ENCODE measurements around the gene CCIN.
"Not testable (repeated sequence)": the region's sequence is repeated elsewhere in the genome, so short reads cannot be mapped to it uniquely, and the experiment has no call there.

The CCIN gene

GRCh38 chr9:36158917-36159316 lies 10.3 kb upstream of the CCIN start:
- peak; percentile 58 for DNase-seq (ENCODE audit: low spot score)

- not testable (repeated sequence) for DNase-seq (ENCODE audit: low spot score)
Observed at GRCh38 chr9:36159509-36159908, 9.7 kb upstream of the CCIN start.

- DNase-seq (ENCODE audit: low spot score) = not testable (repeated sequence)
Observed at GRCh38 chr9:36160126-36160525, 9.1 kb upstream of the CCIN start.

- DNase-seq (ENCODE audit: low spot score) = peak; percentile 45
Observed at GRCh38 chr9:36161187-36161586, 8.0 kb upstream of the CCIN start.

- no peak for DNase-seq (ENCODE audit: low spot score)
Observed at GRCh38 chr9:36162211-36162738, 6.9 kb upstream of the CCIN start.

- peak; percentile 30 for DNase-seq (ENCODE audit: low spot score)
Observed at GRCh38 chr9:36163049-36163785, 6.0 kb upstream of the CCIN start.

- peak; percentile 64 for DNase-seq (ENCODE audit: low spot score)
Observed at GRCh38 chr9:36163786-36164170, 5.4 kb upstream of the CCIN start.

- DNase-seq (ENCODE audit: low spot score) = no peak
Observed at GRCh38 chr9:36164372-36164771, 4.8 kb upstream of the CCIN start.

- DNase-seq (ENCODE audit: low spot score) = peak; percentile 5
Observed at GRCh38 chr9:36164989-36165388, 4.2 kb upstream of the CCIN start.

- DNase-seq (ENCODE audit: low spot score) = peak; percentile 71
Observed at GRCh38 chr9:36165826-36166167, 3.4 kb upstream of the CCIN start.

- peak; percentile 94 for DNase-seq (ENCODE audit: low spot score)
Observed at GRCh38 chr9:36166168-36166927, 2.8 kb upstream of the CCIN start.

- no peak for DNase-seq (ENCODE audit: low spot score)
Observed at GRCh38 chr9:36169708-36170107, 520 bp downstream of the CCIN start.

- no peak for DNase-seq (ENCODE audit: low spot score)
Observed at GRCh38 chr9:36170531-36170930, 1.3 kb downstream of the CCIN start.

- DNase-seq (ENCODE audit: low spot score) = no peak
Observed at GRCh38 chr9:36173861-36174260, 4.7 kb downstream of the CCIN start.

GRCh38 chr9:36174271-36174670 lies 5.1 kb downstream of the CCIN start:
- DNase-seq (ENCODE audit: low spot score) = no peak

- no peak for DNase-seq (ENCODE audit: low spot score)
Observed at GRCh38 chr9:36174731-36175130, 5.5 kb downstream of the CCIN start.

- DNase-seq (ENCODE audit: low spot score) = not testable (repeated sequence)
Observed at GRCh38 chr9:36175209-36175608, 6.0 kb downstream of the CCIN start.

- not testable (repeated sequence) for DNase-seq (ENCODE audit: low spot score)
Observed at GRCh38 chr9:36176496-36176895, 7.3 kb downstream of the CCIN start.

- DNase-seq (ENCODE audit: low spot score) = no peak
Observed at GRCh38 chr9:36177571-36177970, 8.4 kb downstream of the CCIN start.

- DNase-seq (ENCODE audit: low spot score) = not testable (repeated sequence)
Observed at GRCh38 chr9:36180243-36180642, 11.1 kb downstream of the CCIN start.

GRCh38 chr9:36187414-36187813 lies 18.2 kb downstream of the CCIN start:
- DNase-seq (ENCODE audit: low spot score) = peak; percentile 79

- no peak for DNase-seq (ENCODE audit: low spot score)
Observed at GRCh38 chr9:36188212-36188611, 19.0 kb downstream of the CCIN start.

- DNase-seq (ENCODE audit: low spot score) = no peak
Observed at GRCh38 chr9:36189976-36190375, 20.8 kb downstream of the CCIN start.

Measured in AG20443 (cell line).